Vagina (tissue), 2 donors: Measurements from ENCODE around the gene ANKRD18A.

Experiments
- CTCF ChIP-seq, 3 experiments: fragments of 450-650 bp in 2 of 3; fragments of 200-600 bp in 1 of 3; sonication (generic) in 1 of 3; IDR thresholded peaks; one replicate each; pipeline ENCODE4 v1.5.1; 2017 to 2019; ENCODE audit warnings: antibody characterized with exemption in 3 of 3, mild to moderate bottlenecking in 2 of 3, moderate library complexity in 2 of 3
- POLR2A ChIP-seq, 2 donors: fragments of 450-650 bp; IDR thresholded peaks; one replicate each; pipeline ENCODE4 v1.6.1; 2017; ENCODE audit warnings: antibody characterized with exemption in 2 of 2, mild to moderate bottlenecking in 2 of 2, moderate library complexity in 2 of 2
- POLR2AphosphoS5 ChIP-seq, 2 donors: sonication (generic); formaldehyde crosslinking; IDR thresholded peaks; one replicate each; pipeline ENCODE4 v1.9.0; 2017; ENCODE audit warnings: antibody characterized with exemption in 2 of 2, mild to moderate bottlenecking in 2 of 2, low read depth in 1 of 2; ENCODE audit not compliant: insufficient read depth in 1 of 2

GRCh38 chr9:38652486-38652885 lies 32.1 kb upstream of the ANKRD18A start:
- no peak for TF ChIP-seq CTCF (IDR thresholded peaks at IDR 0.05)
- TF ChIP-seq POLR2A (IDR thresholded peaks at IDR 0.05) = no peak
- no peak for TF ChIP-seq POLR2AphosphoS5 (IDR thresholded peaks at IDR 0.05; ENCODE audit: insufficient read depth in 1 of 2, low read depth in 1 of 2)
